LHCN-M2 (cell line): ENCODE measurements around the gene TMEM63B. TPM values are rescaled to one million over a fixed set of nuclear protein-coding genes. Genes with fewer than 3 reads are reported as not detected.
"Not testable (repeated sequence)": the region's sequence is repeated elsewhere in the genome, so short reads cannot be mapped to it uniquely, and the experiment has no call there.

Source experiments
- DNase-seq: peaks from one replicate; pipeline ENCODE4 v3.0.0-alpha.2; 2012; ENCODE audit warnings: low read depth
- total RNA-seq: library from RNA; depleted of rRNA; stranded (reverse); fragments of >200 nt; gene quantifications from 2 replicates; pipeline ENCODE4 v1.2.3, GENCODE V29; 2014

The TMEM63B gene
- total RNA-seq, 1 experiment from 2014 or later, result 39.0 TPM

DNA sequence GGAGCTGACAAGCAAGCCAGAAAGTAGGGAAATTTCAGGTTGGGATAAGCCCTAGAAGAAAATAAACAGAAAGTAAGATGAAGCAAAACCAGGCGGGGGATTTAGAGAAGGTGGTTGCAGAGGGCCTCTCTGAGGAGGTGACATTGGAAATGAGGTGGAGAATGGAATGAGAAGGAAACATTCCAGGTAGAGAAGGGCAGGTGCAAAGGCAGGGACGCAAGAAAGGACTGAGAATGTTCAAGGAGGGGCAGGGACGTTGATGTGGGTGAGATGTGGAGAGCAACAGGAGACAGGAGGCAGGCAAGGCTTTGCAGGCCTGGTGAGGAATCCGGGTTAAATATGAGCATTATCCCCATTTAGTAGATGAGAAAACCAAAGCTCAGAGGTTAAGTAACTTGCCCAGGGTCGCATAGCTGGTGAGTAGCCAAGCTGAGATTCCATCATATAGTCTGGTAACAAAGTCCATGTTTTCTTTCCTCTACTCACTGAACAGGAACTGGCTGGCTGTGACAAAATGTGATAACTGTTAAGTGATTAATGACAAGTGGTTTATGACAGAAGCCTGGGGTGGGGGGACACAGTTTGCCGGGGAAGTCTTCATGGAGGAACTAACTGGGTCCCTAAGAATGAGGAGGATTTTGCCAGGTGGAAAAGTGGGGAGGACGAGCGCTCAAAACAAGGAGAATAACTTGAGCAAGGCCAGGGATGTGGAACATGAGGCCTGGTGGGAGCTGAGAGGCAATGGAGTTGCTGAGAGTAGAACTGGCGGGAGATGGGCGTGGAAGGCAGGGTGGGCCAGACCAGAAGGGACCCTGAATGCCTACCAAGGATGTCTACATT lies 32.7 kb upstream of the TMEM63B start:
- DNase-seq, result no peak

DNA sequence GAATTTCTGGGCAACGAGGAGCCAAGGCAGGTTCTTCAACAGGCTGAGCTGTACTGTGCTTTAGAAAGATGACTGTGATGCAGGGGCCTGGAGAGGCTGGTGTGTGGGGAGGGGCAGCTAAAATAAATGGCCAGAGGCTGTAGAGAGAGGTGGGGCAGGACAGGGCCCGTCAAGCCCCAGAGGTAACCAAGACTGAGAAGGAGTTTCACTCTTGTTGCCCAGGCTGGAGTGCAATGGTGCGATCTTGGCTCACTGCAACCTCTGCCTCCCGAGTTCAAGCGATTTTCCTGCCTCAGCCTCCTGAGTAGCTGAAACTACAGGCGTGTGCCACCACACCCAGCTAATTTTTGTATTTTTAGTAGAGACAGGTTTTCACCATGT lies 32.1 kb upstream of the TMEM63B start:
- DNase-seq, result not testable (repeated sequence)

DNA sequence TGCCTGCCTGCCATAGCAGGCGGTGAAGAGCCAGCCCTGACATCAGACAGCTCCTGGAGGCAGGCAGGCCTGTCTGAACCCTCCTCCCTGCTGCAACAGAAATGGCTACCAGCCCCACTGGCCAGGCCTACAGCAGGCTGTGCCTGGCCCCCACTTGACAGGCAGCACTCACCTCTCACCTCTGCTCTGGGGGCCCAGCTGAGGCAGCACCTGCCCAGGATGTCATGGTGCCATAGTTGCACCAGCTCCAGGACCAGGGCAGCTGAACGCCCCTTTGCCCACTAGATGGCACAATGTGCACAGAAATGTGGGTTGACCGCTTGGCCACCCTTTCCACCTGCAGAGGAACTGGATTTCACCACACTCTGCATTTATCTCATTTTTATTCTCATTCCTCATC lies 30.7 kb upstream of the TMEM63B start:
- DNase-seq, result peak; percentile 64

DNA sequence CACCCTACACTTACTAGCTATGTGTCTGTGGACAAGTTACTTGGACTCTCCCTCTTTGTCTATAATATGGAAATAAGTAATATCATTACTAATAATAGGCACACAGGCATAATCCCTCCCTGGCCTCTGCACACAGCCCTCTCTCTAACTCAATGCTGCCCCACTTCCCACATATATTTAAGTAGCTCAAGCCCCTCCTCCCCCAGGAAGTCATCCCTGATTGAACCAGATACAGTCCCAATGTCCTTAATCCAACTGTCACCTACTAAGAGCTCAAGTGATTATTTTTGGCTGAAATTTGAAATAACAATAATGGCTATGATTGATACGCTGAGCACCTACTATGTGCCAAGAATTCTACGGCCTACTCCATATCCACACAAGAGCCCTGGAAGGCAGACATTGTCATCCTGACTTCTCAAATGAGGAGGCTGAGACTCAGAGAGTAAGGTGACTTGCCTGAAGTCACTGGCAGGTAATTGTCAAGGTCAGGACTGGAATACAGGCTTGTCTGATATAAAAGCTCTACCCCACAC lies 29.5 kb upstream of the TMEM63B start:
- no peak for DNase-seq

DNA sequence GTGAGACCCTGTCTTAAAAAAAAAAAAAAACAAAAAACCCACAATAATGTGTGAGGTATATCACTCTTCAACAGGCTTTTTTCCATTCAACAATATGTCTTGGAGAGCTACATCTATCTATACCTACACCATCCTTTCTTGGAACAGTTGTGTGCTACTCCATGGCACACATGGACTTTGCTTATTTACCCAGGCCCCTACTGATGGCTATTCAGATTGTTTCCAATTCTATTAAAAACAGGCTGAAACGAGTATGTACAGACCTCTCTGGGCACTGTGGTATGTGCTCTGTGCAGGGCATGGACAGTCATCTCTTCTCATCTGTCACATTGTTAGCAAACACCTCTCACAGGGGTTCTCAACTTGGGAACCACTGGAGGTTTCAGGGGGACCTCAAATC lies 28.2 kb upstream of the TMEM63B start:
- DNase-seq, result no peak

DNA sequence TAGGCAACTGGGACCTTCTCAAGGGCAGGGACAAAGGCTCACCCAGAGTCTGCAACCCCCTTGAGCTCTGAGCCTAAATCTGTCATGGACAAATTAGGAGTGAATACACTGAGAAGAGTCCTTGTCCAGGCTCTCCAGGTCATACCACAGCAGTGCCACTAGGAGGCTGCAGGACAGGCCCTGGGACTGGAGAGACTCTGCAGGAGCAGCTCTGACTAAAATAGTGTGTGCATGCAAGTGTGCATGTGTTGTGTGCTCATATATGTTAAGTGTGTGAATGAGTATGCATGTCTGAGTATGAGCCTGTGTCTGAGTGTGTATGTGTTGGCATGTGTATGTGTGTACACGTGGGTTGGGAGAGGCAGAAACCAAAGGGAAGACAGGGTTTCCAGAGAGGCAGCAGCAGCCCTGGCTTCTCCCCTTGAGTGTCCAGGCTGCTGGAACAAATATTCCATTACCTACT lies 27.2 kb upstream of the TMEM63B start:
- DNase-seq, result no peak

DNA sequence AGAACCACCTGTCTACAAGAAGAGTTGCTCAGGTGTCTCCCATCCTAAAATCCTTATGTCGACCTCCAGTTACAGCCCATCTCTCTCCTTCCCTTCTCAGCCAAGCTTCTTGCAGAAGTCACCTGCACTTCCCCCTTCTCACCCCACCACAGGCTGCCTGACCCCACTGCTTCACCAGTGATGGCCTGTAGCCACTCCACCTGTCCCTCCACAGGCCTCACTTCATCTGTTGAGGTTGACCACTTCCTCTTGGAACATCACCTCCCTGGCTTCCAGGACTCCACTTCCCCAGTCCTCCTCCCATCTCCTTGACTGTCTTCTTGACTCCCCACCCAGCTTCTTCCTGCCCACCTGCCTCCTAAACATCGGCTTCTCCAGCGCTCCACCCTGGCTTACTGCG lies 25.5 kb upstream of the TMEM63B start:
- DNase-seq, result no peak

DNA sequence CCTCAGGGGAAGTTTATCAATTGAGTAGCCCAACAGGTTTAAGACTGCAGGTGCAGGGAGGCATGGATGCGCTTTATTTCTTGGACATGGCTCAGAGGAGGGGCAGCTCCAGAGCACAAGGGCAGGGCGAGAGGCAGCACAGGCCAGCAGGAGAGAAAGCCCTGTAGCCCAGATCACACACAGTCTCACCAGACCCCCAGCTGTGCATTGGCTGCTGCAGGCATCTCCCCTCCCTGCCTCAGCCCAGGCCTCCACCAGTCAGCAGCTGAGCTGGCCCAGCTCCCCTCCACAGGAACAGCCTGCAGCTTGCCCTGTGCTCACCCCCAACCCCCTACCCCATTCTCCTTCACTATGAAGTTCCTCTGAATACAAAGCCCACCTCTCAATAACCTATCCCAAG lies 24.8 kb upstream of the TMEM63B start:
- no peak for DNase-seq

DNA sequence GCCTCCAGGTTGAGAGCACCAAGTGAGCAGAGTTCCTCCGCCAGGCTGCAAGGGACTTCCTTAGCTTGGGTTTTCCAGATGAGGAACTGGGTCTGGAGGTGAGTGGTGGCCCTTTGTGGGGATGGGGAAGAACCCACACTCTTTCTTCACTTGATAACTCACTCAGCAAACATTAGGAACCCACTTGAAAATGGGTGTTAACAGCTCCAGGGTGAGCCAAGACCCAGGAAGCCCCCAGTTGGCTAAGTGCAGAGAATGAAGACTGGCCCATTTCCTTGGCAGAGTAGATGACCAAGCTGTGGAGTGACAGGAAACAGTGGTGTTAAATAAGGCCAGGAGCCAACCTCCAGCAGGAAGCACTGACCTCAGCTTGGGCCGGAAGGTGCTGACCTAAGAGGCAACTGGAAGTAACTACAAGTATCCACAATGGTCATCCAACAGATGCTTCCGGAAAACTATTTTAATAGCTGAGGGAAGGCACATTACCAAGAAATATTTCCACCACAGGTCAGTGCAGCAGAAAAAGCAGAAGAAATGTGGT lies 22.8 kb upstream of the TMEM63B start:
- peak; percentile 27 for DNase-seq

DNA sequence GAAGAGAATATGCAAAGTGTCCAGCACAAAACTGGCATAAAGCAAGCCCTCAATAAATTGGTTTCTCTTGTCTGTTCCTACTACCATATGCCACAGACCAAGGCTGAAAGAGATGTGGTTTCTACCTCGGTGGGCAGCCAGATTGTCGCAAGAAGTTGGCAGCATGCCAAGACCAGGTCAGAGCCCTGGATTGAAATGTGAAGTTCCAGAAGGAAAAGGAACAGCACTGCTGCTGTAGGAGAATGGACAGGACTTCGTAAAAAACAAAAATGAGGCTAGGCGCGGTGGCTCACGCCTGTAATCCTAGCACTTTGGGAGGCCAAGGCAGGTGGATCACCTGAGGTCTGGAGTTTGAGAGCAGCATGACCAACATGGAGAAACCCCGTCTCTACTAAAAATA lies 22.2 kb upstream of the TMEM63B start:
- no peak for DNase-seq

DNA sequence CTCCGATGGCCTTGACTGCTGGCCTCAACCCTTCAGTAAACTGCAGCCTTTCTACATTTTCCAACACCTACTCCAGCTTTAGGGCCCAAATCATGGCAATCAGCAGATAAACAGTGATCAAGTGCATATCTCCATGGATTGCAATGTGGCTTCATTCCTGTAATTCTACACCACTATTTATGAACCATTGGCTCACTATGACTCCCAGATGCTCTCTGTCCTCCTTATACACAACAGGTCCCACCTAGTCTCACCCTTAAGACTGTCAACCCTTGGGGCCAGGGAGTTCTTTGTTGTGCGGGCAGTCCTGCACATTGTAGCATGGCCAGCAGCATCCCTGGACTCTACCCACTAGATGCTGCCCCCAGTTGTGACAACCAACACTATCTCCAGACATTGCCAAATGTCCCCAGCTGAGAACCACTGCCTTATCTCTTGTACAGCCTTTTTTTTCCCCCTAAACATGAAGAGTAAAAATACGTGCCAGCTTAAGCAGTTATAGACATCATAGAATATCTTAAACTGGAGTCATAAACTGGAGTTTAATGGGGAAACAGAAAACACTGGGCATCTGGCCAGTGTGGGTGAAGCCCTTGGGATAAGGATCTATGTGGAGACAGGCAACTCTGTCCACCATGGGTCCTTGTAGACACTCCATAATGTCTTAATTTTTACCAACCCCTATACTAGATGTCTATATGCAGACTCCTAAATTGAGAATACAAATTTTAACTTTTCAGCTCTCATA lies 21.2 kb upstream of the TMEM63B start:
- DNase-seq, result no peak

DNA sequence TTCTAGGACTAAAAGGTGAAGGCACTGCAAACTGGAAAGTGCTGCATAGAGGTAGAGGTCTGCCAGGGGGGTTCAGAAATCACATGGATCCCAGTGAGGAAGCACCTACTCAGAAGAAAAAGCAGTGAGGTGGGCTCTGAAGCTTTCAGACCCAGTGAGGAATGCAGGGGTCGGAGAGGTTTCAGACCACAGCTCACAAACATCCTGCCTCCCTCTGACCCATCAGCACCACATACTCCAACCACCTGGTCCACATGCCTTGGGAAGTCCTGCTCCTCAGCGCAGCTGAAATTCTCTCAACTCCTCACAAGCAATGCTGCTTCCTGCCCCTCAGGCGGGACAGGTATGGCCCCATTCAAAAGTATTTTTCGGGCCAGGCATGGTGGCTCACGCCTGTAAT lies 20.3 kb upstream of the TMEM63B start:
- no peak for DNase-seq

DNA sequence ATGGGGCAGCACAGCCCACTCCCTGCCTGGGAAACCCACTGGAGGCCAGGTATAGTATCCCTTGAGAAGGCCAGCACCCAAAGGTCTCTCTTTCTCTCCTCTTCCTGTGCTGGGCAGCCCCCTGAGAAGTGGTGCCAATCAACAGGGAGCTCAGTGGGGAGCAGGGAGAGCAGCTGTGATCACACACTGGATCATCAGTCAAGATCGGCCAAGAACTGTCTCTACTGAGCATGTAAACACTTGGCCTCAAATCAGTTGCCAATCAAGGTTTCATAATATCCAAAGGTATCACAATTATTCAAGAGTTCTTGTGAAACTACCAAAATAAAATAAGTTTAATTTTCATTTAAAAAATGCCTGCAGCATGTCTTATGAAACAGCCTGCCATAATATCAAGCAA lies 18.9 kb upstream of the TMEM63B start:
- no peak for DNase-seq

DNA sequence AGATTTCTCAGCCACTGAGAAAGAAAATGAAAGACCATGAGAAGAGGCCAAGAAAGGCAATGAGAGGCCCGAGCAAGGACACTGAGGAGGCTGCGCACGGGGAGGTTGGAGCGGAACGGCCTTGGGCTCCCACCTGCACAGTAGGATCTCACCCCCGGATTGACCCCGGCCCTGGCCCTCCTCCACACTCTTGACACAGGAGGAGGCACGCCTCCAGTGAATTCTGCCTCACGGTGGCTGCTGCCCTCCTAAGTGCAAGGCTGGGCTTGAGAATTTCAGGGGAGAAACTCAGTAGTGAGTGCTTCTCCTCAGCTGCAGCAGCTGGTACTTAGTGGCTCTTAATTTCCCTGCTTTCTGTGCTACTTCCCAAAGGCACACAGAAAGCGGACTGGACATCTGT lies 18.1 kb upstream of the TMEM63B start:
- DNase-seq, result no peak

DNA sequence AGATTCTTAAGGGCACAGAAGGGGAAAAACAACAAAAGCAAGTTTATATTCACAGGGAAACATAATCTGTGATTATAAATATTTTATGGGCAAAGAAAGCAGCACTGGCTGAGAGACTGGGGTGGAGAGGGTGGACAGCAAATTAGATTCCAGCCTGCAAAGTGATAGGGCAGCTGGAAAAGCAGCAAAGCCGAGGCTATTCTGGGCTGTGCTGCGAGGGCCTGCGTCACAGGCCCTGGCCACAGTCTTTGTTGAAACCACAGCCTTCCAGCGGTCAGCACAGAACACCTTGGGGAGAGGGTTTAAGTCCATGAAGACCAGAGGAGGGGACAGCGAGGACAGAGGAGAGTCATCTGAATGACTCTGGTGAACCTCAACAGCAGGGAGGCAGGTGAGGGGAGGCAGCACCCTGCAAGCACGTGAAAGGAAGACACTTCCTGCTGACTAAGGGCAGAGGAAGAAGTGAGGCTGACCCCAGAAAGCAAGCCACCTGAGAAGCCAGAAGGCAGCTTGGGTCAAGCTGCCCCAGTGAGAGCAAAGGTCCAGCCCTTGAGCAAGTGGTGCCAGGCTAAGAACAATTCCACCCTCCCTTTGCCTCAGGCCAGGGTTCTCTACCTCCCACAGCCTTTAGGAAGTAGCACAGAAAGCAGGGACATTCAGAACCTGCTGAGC lies 17.2 kb upstream of the TMEM63B start:
- peak; percentile 46 for DNase-seq

DNA sequence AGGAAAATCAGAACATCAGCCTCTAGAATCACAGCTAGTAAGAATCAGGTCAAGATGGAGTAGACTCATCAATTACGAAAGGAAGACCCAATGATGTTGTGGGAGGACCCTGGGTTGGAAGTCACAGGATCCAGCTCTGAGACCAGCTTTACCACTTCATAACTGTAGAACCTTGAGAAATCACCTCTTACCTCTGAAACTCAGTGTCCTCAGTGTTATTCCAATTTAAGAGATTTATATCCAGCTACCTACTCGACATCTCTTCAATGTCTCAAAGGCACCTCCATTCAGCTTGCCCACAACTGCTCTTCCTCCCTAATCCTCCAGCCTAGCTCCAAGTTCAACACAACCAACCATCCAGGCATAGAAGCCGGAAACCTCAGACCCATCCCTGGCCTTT lies 16.4 kb upstream of the TMEM63B start:
- DNase-seq, result no peak

DNA sequence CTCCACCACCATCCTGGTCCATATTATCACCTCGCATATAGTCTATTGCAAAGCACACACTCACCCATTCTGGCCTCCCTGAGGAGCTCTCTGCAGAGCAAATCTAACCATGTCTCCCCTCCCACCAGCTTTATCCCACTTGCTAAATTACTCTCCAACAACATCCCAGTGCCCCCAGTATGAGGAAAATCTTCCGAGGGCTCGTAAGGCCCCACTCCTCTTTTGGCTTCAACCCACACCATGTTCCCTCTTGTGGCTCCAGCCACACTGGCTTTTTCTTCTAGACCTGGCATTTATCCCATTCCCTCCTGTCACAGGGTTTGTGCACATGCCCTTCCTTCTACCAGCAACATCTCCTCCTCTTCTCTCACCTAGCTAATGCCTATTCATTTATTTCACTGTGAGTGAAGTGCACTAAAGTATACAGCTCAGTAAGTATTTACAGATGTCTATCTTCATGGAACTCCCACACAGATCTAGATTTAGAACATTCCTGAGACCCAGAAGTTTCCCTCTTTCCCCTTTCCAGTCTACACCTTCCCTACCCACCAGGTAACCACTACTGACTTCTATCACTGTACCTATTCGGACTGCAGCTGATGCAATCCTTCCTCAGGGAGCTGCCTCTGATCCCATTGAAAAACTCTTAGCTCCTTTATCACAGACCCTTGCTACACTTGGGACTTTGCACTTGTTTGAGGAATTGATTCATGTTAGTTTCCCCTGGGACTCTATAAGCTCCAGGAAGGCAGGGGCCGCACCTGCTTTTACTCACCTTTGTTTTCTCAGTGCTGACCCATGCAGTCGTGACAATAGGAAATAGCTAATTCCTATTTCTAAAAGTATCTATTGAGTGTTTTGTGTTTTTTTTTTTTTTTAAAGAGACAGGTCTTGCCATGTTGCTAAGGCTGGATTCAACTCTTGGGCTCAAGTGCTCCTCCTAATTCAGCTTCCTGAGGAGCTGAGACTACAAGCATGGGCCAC lies 15.6 kb upstream of the TMEM63B start:
- no peak for DNase-seq

DNA sequence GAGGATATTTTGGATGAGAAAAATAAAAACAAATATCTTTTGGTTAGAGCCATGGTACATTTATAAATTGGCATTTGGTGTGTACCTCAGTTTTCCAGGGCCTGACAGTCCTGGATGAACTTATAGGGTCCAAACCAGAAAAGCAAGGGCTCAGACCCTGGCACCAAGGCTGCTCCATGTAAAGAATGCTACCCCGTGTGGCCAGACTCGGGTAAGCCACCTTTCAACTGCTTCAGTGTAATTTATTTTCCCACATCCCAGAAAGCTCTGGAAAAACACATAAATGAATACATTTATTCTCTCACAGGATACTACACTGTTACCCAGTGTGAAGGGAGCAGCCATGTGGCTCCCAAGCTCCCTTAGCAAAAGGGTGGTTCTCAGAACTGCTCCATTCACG lies 13.9 kb upstream of the TMEM63B start:
- no peak for DNase-seq

DNA sequence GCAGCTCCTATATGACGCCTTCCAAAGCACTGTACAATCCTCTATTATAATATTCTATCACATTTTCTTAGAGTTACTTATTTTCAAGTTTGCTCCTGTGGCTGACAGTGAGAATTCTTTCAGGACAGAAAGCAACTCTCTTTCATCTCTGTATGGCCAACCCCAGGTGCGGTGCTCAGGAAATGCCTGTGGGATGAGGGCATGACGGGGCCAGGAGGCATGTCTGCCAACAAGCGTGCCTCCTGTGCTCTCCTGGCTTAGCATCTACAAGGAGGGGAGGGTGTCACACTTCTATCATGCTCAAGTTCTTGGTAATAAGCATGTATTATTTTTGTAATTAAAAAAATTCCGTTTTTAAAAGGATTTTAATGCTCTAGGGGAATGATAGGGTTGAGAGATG lies 11.5 kb upstream of the TMEM63B start:
- peak; percentile 44 for DNase-seq

DNA sequence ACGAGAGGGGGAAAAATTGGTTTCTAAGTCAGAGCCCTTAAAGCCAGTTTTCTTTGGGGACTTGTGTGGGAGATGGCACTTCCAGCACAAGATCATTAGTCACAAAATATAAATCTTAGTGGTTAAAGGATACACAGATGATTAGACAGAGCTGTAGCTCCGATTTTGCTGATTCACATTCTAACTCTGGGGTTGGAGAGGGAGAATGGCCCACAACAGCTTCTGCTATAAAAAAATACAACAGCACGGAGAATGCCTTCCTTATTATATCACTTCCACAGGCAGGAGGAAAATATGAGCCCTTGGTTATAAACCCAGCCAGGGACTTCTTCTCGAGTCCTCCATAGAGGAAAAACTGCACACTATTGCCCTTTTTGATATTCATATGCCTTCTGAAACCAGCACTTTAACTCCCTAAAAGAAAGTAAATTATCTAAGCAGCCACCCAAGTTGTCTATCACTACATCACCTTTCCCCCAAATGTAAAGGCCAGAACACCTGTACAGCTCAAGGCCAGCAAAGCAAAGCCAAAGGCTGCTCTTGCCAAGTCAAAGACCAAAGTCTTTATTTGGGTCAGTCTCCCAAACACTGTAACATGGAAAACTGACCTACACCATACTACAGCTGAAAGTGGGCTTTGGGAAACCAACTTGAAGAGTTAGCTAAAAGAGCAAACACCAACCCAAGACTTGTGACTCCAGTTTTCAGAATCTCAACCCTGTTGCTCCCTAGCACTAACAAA lies 10.5 kb upstream of the TMEM63B start:
- DNase-seq, result peak; percentile 85
